Activated CD4-positive, alpha-beta T cell treated with anti-CD3 and anti-CD28 coated beads for 36 hours (primary cell): ENCODE measurements around the gene SLC38A11. TPM values are rescaled to one million over a fixed set of nuclear protein-coding genes. Genes with fewer than 3 reads are reported as not detected.

Source experiments
- ATAC-seq: fragments of 200-7000 bp; cut with Tn5 transposase; one replicate; pipeline ENCODE4 v1.10.0; 2021; ENCODE audit warnings: mild to moderate bottlenecking, moderate library complexity
- CTCF ChIA-PET: fragments of 350-600 bp; sonication (Branson Sonifier 250); formaldehyde crosslinking; loops from one replicate; lab custom pipeline; 2021; ENCODE audit warnings: antibody characterized with exemption; lab: Charles Lee
- POLR2A ChIA-PET: fragments of 350-600 bp; sonication (Branson Sonifier 250); formaldehyde crosslinking; loops from one replicate; lab custom pipeline; 2021; ENCODE audit warnings: antibody characterized with exemption, inconsistent platforms; lab: Charles Lee
- DNase-seq: peaks from one replicate; pipeline ENCODE4 v3.0.0-alpha.2; 2020
- H3K27ac Mint-ChIP-seq: one replicate; pipeline ENCODE4 v1.8.0; 2021; ENCODE audit warnings: mixed read lengths
- H3K27me3 Mint-ChIP-seq: one replicate; pipeline ENCODE4 v1.8.0; 2021; ENCODE audit warnings: mixed read lengths
- H3K36me3 Mint-ChIP-seq: one replicate; pipeline ENCODE4 v1.8.0; 2021; ENCODE audit warnings: low read depth, mixed read lengths
- H3K4me1 Mint-ChIP-seq: one replicate; pipeline ENCODE4 v1.8.0; 2021; ENCODE audit warnings: mixed read lengths
- H3K4me3 Mint-ChIP-seq: one replicate; pipeline ENCODE4 v1.8.0; 2021; ENCODE audit warnings: mild to moderate bottlenecking, moderate library complexity, mixed read lengths
- H3K9me3 Mint-ChIP-seq: one replicate; pipeline ENCODE4 v1.8.0; 2021; ENCODE audit warnings: low read depth, mixed read lengths
- intact Hi-C, 2 experiments: fragments of 100-400 bp; cut with DNase I in 1 of 2; cut with micrococcal nuclease in 1 of 2; formaldehyde crosslinking; loops; one replicate each; pipeline versions ENCODE4 v1.14.2 to v1.15.1; 2022 to 2024; cut with DNase I, micrococcal nuclease
- total RNA-seq, 2 experiments: library from RNA; stranded (reverse); gene quantifications; one replicate each; pipeline ENCODE4 v1.2.3, GENCODE V29; 2021

The SLC38A11 gene
- total RNA-seq, 2 experiments from 2014 or later = not detected

- Mint-ChIP-seq H3K27ac (no peak overlapping the region), H3K9me3 (no peaks in the 10 kb centered on the region), H3K27me3 (peaks cover 7% of the 10 kb centered on the region), H3K36me3 (no peaks in the 10 kb centered on the region), H3K4me1 (no peaks in the 10 kb centered on the region), H3K4me3 (no peak overlapping the region)
- DNase-seq = no peak
- ChIA-PET CTCF (no interaction called here), POLR2A (no interaction called here)
- intact Hi-C loops = no loop called here
- no peak for ATAC-seq
Measured at GRCh38 chr2:164852086-164852485, 103.2 kb downstream of the SLC38A11 start.

- intact Hi-C loops = no loop called here
- H3K27ac Mint-ChIP-seq = no peak overlapping the region
- no peak for ATAC-seq
- no peak overlapping the region for H3K4me3 Mint-ChIP-seq
- no peaks in the 10 kb centered on the region for H3K9me3 Mint-ChIP-seq
- ChIA-PET POLR2A (no interaction called here), CTCF (interaction anchor here (2.1 kb wide), 1 partner anchor 9 kb away, joined by 5 read pairs; no protein-coding TSS in a partner anchor)
- H3K4me1 Mint-ChIP-seq = no peaks in the 10 kb centered on the region
- no peak for DNase-seq
- H3K36me3 Mint-ChIP-seq = no peaks in the 10 kb centered on the region
- H3K27me3 Mint-ChIP-seq = peaks cover 7% of the 10 kb centered on the region
Measured at GRCh38 chr2:164850235-164850634, 105.1 kb downstream of the SLC38A11 start.

GRCh38 chr2:164849506-164849905, 105.8 kb downstream of the SLC38A11 start:
- intact Hi-C loops = no loop called here
- ATAC-seq (no peak), DNase-seq (no peak)
- POLR2A ChIA-PET = no interaction called here
- Mint-ChIP-seq H3K9me3 (no peaks in the 10 kb centered on the region), H3K27ac (no peak overlapping the region), H3K36me3 (no peaks in the 10 kb centered on the region), H3K27me3 (peaks cover 9% of the 10 kb centered on the region), H3K4me1 (no peaks in the 10 kb centered on the region), H3K4me3 (no peak overlapping the region)
- CTCF ChIA-PET = interaction anchor here (0.7 to 2.1 kb wide), 2 partner anchors 10 to 54 kb away, joined by 5 read pairs; no protein-coding TSS in a partner anchor

GRCh38 chr2:164847981-164848741, 107.2 kb downstream of the SLC38A11 start:
- Mint-ChIP-seq H3K9me3 (no peaks in the 10 kb centered on the region), H3K27me3 (peaks cover 15% of the 10 kb centered on the region), H3K4me3 (no peak overlapping the region), H3K27ac (no peak overlapping the region), H3K36me3 (no peaks in the 10 kb centered on the region), H3K4me1 (no peaks in the 10 kb centered on the region)
- ChIA-PET POLR2A (no interaction called here), CTCF (interaction anchor here (0.8 to 1.3 kb wide), 3 partner anchors 9 to 17 kb away, joined by 3 to 4 read pairs (median 3); no protein-coding TSS in a partner anchor)
- DNase-seq = no peak
- intact Hi-C loops = no loop called here
- ATAC-seq = no peak

- Mint-ChIP-seq H3K4me3 (no peak overlapping the region), H3K4me1 (peaks cover under 1% of the 10 kb centered on the region), H3K27me3 (peaks cover 15% of the 10 kb centered on the region), H3K27ac (no peak overlapping the region), H3K9me3 (no peaks in the 10 kb centered on the region), H3K36me3 (no peaks in the 10 kb centered on the region)
- intact Hi-C loops = no loop called here
- ATAC-seq (no peak), DNase-seq (no peak)
- ChIA-PET CTCF (interaction anchor here (0.8 to 1.3 kb wide), 3 partner anchors 10 to 16 kb away, joined by 3 to 4 read pairs (median 3); no protein-coding TSS in a partner anchor), POLR2A (no interaction called here)
Measured at GRCh38 chr2:164847291-164847690, 108.0 kb downstream of the SLC38A11 start.

GRCh38 chr2:164846276-164846675, 109.0 kb downstream of the SLC38A11 start:
- peaks cover 13% of the 10 kb centered on the region for H3K27me3 Mint-ChIP-seq
- H3K27ac Mint-ChIP-seq = no peak overlapping the region
- no peaks in the 10 kb centered on the region for H3K9me3 Mint-ChIP-seq
- POLR2A ChIA-PET = no interaction called here
- CTCF ChIA-PET = no interaction called here
- ATAC-seq (no peak), DNase-seq (no peak)
- intact Hi-C loops = no loop called here
- no peak overlapping the region for H3K4me3 Mint-ChIP-seq
- H3K36me3 Mint-ChIP-seq = no peaks in the 10 kb centered on the region
- peaks cover 3% of the 10 kb centered on the region for H3K4me1 Mint-ChIP-seq

Other genes with a start within 250 kb of the SLC38A11 start
- gene COBLL1, start 113.7 kb downstream of the SLC38A11 start, total RNA-seq = not detected
- gene SCN3A, start 248.5 kb upstream of the SLC38A11 start, total RNA-seq = under 1 TPM; 0.23 to 0.30 TPM